ENCODE results near the gene AKR7A2.
"Not testable (repeated sequence)": the region's sequence is repeated elsewhere in the genome, so short reads cannot be mapped to it uniquely, and the experiment has no call there.

DNA sequence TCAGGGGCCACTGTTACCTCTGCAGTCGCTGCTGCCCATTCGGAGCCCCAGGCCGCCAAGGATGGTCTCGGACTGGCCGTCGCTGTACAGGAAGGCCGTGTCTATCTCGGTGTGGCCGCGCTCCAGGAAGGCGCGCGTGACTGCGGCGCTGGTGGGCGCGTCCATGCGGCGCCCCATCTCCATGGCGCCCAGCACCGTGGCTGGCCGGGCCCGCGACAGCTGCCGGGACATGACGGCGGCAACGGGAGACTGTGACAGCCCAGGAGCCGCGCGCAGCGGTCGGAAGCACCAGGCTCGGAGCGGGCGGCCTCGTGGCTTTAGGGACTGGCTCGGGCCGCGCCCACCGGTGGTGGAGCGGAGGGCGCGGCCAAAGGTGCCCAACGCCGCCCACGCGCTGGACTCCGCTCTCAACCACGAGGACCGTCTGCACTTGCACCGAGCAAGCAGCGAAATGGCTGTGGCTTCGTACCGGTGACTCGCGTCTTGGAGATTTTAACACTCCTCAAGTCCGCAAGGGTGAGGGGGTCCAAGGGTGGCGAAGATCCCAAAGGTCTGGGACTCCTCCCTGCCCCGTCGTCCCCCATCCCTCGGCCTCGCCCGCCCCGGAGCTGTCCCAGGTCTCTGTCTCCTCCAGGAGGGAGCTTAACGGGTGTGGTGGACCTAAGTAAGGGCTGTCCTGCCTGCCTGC, 38.0 kb downstream of the AKR7A2 start:
- TF ChIP-seq ARNTL (CRISPR knock-in tag; IDR thresholded peaks at IDR 0.05; ENCODE audit: borderline replicate concordance, low read depth); TCF4 (CRISPR knock-in tag; IDR thresholded peaks at IDR 0.05; ENCODE audit: borderline replicate concordance); RARB (CRISPR knock-in tag; IDR thresholded peaks at IDR 0.05); ZNF8 (CRISPR knock-in tag; IDR thresholded peaks at IDR 0.05); ZFP3 (CRISPR knock-in tag; IDR thresholded peaks at IDR 0.05); SNAI2 (CRISPR knock-in tag; IDR thresholded peaks at IDR 0.05); CSDC2 (CRISPR knock-in tag; IDR thresholded peaks at IDR 0.05); TOX (CRISPR knock-in tag; IDR thresholded peaks at IDR 0.05; ENCODE audit: borderline replicate concordance): not testable (repeated sequence)
- TF ChIP-seq, protein P1, sequence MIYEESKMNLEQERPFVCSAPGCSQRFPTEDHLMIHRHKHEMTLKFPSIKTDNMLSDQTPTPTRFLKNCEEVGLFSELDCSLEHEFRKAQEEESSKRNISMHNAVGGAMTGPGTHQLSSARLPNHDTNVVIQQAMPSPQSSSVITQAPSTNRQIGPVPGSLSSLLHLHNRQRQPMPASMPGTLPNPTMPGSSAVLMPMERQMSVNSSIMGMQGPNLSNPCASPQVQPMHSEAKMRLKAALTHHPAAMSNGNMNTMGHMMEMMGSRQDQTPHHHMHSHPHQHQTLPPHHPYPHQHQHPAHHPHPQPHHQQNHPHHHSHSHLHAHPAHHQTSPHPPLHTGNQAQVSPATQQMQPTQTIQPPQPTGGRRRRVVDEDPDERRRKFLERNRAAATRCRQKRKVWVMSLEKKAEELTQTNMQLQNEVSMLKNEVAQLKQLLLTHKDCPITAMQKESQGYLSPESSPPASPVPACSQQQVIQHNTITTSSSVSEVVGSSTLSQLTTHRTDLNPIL (CRISPR knock-in tag; IDR thresholded peaks at IDR 0.05; ENCODE audit: low read depth) = not testable (repeated sequence)
- TF ChIP-seq, protein P2, sequence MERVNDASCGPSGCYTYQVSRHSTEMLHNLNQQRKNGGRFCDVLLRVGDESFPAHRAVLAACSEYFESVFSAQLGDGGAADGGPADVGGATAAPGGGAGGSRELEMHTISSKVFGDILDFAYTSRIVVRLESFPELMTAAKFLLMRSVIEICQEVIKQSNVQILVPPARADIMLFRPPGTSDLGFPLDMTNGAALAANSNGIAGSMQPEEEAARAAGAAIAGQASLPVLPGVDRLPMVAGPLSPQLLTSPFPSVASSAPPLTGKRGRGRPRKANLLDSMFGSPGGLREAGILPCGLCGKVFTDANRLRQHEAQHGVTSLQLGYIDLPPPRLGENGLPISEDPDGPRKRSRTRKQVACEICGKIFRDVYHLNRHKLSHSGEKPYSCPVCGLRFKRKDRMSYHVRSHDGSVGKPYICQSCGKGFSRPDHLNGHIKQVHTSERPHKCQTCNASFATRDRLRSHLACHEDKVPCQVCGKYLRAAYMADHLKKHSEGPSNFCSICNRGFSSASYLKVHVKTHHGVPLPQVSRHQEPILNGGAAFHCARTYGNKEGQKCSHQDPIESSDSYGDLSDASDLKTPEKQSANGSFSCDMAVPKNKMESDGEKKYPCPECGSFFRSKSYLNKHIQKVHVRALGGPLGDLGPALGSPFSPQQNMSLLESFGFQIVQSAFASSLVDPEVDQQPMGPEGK (CRISPR knock-in tag; IDR thresholded peaks at IDR 0.05; ENCODE audit: borderline replicate concordance) = not testable (repeated sequence)

Data from SK-N-SH treated with all-trans-retinoic acid at 6 μM for 48 hours (cell line).